Cerebellar nuclear complex (tissue), 1 donor: ENCODE data around the gene ATP1B3.
"Not testable (repeated sequence)": the region's sequence is repeated elsewhere in the genome, so short reads cannot be mapped to it uniquely, and the experiment has no call there.

ENCODE experiments used
- DNase-seq, 2 experiments: peaks; one replicate each; lab custom pipeline; 2025; lab: John Stamatoyannopoulos, UW

The ATP1B3 gene

DNA sequence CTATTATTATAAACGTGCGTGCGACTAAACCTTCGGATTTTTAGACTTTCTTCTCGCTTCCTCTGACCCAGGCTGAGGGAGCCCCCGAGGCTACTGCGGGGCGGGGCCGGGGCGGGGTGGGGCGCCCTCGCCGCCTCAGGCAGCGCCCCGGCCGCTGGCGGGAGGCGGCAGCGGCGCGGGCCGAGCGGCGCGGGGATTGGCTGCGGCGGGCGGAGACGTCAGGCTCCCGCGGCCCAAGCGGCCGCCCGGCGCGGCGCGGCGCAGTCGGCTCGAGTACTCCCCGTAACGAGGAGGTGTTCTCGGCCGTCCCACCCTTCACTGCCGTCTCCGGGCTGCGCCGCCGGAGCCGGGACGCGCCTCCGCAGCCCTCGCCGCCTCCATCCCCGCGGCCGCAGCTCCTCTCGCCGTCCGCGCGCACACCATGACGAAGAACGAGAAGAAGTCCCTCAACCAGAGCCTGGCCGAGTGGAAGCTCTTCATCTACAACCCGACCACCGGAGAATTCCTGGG, at the start of gene ATP1B3:
Gene ATP1B3, plus strand, starts transcription at position 263 of the 510 bp plus-strand sequence. Its CDS starts 159 bp downstream, at position 422.
- peak in 1 of 2 experiments; percentile 28 for DNase-seq

- no peak for DNase-seq
Measured at GRCh38 chr3:141828487-141828886, 48.0 kb upstream of the ATP1B3 start.

- DNase-seq, result no peak
Measured at GRCh38 chr3:141828890-141829289, 47.6 kb upstream of the ATP1B3 start.

DNA sequence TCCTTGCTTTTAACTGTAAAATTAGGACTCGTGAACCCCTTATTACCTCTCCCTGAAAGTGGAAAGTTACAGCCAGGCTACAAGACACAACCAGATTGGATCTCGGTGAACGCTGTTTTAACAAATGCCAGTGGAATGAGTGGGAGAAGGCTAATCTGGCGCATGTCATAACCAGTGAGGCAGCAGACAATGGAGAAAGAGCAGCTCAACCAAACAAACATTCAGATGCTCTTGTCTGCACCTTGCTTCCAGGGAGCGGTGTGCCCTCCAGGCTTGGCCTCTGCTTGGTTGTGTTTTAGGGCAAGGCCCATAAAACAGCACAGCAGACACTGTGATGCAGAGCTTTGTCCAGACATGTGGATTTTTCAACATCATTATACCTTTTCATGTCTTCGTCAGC, 45.9 kb upstream of the ATP1B3 start:
- DNase-seq, result no peak

GRCh38 chr3:141834292-141834691, 42.2 kb upstream of the ATP1B3 start:
- no peak for DNase-seq

DNA sequence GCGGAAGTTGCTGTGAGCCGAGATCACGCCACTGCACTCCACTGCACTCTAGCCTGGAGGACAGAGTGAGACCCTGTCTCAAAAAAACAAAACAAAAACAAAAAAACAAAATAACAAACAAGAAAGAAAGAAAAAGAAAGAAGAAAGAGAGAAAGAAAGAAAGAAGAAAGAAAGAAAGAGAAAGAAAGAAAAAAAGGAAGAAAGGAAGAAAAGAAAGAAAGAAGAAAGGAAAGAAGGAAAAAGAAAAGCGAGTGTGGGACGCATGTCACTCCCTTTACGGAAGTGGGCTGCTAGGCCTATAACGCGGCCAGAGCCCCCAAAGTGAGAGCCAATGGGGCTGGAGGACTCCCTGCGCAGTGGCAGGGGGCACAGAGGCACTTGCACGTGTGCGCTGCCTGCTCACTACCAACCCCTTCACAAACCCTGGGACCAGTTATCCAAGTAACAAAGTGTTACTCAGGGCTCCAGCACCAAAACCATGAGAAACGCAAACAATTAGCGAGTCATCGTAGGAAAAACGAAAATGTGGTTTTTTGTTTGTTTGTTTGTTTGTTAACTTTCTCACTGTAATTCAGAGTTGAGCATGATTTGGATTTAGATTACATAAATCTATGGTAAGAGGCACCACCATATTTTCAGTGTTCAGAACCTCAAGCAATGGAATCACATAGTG, 40.8 kb upstream of the ATP1B3 start:
- no peak for DNase-seq

DNA sequence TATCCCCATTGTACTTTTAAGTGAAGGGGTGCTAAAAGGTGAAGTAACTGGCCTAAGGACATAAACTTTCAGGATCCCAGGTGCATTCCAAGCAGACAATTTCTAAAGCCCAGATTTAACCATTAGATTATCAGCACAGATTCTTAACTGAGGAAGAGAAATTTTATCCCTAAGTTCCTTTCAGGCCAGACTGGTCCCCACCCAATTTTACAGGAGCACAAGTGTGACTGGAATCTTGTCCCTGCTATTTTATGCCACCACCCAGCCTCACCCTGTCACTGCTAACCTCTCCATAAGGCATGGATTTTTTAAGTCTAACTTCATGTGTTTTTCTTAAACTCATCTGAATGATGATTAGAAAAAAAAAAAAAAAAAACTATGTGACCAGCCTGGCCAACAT, 37.1 kb upstream of the ATP1B3 start:
- no peak for DNase-seq

GRCh38 chr3:141840737-141841544, 35.5 kb upstream of the ATP1B3 start:
- DNase-seq, result no peak

DNA sequence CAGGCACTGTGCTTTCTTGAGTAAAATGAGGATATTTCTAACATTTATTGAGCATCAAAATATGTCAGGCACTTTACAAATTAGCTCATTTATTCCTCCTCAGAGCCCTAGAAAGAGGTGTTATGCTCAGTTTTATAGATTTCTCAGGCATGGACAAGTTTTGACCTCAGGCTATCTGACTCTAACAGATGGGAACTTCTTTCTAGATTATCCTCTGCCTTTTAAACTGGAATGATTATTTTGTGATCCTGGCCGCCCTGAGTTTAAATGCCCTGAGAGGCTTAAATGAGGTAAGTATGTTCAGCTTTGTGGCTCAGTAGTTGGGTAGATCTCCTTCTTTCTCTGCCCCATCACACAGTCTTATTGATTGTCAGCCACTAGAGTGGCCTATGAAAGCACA, 32.3 kb upstream of the ATP1B3 start:
- DNase-seq, result no peak

DNA sequence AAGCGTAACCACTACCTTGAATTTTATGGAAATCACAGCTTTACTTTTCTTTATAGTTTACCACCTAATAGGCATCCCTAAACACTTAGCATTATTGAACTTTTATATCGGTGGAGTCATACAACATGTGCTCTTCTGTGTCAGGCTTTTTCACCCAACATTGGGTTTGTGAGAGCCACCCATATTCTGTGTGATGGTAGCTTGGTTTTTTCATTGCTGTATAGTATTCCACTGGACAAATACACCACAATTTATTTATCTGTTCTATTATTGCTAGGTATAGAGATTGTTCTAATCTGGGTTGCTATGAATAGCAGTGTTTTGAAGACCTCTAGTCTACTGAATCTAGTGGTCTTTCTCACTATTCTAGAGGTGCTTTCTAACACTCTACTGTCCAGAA, 31.6 kb upstream of the ATP1B3 start:
- no peak for DNase-seq

GRCh38 chr3:141845407-141846049, 30.9 kb upstream of the ATP1B3 start:
- no peak for DNase-seq

DNA sequence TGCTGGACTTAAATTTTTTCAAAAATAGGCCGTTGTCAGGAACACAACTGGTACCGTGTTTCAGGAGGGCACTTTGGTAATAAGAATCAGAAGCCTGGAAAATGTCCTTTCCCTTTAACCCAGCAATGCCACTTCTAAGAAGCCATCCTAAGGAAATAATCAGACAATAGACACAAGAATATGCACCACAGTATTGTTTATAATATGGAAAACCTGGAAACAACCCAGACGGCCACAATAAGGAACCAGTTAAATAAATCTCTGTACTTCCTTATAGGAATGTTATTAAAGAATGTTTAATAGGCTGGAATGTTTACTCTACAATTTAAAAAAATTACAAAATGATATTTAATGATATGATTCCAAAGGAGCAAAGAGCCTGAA, 30.4 kb upstream of the ATP1B3 start:
- DNase-seq, result no peak

DNA sequence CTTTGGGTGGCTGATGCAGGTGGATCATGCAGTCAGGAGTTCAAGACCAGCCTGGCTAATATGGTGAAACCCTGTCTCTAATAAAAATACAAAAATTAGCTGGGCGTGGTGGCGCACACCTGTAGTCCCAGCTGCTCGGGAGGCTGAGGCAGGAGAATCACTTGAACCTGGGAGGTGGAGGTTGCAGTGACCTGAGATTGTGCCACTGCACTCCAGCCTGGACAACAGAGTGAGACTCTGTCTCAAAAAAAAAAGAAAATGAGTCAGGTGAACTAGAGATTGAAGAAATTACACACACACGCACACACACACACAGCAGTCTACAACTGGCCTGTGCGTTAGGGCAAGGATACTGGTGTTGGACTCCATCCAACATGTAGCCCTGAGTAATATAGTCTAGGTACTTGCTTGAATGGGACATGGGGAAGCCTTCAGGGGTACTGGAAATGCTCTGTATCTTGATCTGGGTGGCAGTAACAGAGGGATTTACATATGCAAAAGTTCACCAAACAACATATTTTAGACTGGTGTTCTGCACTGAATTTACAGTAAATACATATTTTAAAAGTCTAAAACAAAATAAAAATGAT, 28.2 kb upstream of the ATP1B3 start:
- not testable (repeated sequence) for DNase-seq

DNA sequence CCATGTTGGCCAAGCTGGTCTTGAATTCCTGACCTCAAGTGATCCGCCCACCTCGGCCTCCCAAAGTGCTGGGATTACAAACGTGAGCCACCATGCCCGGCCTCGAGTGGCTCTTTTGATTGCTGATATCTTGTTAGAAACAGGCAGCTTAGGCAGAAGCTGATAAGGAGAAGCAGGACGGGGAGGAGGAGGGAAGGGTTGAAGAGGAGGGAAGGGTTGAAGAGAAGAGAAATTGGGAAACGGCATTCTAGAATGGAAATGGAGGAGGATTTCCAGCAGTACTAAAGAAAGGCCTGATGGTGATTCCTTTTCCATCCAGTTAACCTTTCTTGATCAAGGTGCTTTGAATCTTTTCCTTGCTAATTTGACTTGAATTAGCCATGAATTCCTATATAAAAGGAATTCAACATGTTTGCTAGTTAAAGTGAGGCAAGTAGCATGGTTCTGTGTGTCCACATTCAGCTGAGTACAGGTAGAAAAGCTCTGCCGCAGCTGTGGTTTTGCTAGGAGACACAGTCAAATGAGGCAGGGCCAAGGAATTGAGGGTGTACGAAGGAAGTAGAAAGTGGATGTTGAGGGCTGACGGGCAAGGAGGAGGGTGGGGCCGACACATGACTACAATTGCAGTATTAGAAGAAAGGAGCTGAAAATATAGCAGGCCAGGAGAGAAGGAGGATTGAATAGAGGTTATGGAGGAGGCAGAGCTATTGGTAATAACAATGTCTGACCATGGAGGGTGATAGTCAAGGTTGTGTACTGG, 27.2 kb upstream of the ATP1B3 start:
- DNase-seq, result no peak

DNA sequence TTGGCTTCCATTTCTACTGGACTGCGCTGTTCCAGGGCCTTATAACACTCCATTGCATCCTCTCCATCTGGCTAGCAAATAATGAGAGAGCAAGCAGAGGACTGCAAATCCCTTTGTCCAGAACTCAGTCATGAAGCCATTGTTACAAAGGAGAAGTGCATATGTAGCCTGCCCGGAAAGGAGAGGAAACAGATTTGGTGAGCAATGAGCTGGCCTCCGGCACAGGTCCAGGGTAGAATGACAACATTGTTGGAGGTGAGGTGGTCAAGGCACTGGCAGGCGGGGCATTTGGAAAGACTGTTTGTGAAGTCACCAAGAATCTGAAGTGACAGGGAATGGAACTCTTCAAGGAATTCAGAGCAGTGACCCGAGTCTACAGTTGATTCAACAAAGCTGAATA, 25.0 kb upstream of the ATP1B3 start:
- no peak for DNase-seq

GRCh38 chr3:141853081-141853601, 23.3 kb upstream of the ATP1B3 start:
- no peak for DNase-seq

- no peak for DNase-seq
Measured at GRCh38 chr3:141853629-141854168, 22.7 kb upstream of the ATP1B3 start.

GRCh38 chr3:141854599-141854998, 21.8 kb upstream of the ATP1B3 start:
- DNase-seq, result no peak

DNA sequence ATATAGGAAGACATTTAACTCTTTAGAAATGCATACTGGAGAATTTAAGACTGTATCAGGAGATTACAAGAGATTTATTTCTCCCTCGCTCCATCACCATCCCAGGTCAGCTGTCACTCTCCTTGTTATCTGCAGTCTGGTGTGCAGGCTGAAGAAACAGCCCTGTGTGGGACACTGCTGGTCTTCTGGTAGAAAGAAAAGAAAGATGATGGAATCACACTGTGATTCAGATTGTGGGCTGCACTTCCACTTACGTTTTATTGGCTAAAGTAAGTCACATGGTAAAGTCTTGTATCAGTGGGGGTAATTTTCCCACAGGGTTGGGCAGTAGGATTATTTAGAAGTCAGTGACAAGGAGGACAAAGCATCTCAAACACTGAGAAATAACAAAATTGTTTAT, 18.1 kb upstream of the ATP1B3 start:
- DNase-seq, result no peak

DNA sequence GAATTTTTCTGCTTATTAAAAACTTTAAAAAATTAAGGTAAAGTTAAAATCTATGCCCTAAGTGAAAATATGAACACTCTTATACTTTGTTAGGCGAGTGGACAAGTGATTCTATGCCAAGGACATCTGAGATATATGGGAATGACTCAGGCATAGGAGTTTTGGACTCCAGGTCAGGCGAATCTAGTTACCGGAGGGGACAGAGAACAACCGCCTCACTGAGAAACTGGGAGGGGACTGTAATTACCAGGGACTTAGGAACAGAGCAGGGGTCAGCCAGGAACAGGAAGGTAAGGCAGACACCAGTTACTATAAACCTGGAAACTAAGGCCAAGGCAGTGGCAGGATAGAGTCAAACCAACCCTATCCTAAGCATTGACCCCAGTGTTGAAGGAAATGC, 16.8 kb upstream of the ATP1B3 start:
- no peak for DNase-seq

DNA sequence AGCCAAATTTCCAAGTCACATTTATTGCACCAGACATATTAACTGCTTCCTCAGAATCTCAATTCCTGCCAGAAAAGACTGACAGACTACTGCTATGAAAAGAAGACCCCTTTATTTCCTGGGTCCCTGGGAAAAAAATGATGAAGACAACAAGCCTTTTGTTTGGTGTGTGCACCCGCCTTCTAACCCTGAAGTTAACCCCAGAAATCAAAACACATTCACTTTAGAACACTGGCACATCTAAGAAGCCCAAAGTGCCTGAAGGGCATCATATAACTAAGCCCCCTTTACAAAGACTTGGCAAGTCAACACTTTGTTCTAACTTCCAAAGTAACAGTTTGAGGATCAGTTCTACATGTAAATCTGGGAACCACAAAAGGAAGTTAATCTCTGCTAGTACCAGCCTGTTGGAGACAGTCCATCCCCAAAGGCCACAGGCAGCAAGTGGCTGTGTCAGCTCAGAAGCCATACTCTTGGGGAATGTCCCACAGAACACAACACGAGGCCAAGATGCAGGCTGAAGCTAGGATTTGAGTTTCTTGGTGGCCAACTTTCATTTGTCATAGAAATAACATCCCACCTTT, 16.3 kb upstream of the ATP1B3 start:
- DNase-seq, result no peak
